SKM-1 treated with dmso at 0.1 percent for 144 hours (cell line): ENCODE data around the gene TGM3.

Source experiments
- DNase-seq: peaks from one replicate; lab custom pipeline; 2025; ENCODE audit not compliant: unreplicated experiment; lab: John Stamatoyannopoulos, UW

Gene TGM3

DNA sequence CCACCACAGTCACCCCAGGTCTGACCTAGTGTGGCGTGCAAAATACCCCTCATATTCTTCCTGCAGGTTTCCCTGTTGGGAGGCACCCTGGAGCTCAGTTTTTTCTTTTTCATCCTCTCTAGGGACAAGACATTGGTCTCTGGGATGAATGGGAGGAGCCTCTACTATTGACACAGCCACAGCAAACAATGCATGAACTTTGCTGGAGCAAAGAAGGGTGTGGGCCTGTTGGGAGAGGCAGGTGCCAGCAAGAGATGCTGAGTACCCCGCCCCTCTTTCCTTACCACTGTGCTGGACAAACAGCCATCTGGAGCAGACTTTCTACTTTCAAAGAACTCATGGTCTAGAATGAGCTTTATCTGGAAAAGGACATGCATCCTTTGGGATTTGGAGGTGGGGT lies 10.1 kb downstream of the TGM3 start:
- no peak for DNase-seq

DNA sequence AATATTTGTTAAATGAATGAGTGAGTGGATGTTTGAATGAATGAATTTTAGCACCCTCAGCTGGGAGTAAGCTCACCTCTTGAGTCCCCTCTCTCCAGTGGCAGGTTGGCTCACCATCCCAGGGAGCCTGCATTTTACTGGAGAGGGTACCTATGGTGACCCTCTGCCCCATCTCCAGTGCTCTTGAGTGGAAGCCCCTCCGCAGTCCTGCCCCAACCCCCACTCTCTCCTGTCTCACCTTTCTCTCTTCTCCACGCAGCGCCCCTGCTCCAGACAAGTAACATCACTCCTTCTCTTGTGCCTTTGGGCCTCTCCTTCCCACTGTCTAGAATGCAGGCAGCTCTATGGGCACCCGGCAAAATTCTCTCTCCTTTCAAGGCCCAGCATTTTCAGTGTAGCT lies 11.3 kb downstream of the TGM3 start:
- DNase-seq = no peak

DNA sequence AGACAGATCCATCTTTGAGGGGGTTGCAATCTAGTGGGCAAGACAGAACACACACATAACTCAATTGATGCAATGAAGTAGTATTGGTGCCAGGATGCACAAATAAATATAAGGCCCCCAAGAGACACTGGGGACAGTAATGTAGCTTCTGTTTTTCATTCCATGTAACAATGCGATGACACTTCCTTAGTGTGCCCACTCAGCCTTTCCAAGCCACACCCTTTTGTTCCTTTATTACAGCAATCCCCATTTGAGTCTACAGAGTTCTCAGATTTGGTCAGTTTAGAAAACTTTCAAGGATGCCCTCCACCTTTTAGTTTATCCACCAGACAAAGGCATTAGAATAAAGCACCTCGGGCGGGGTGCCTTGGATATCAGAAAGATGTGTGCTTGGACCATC lies 15.5 kb downstream of the TGM3 start:
- no peak for DNase-seq

DNA sequence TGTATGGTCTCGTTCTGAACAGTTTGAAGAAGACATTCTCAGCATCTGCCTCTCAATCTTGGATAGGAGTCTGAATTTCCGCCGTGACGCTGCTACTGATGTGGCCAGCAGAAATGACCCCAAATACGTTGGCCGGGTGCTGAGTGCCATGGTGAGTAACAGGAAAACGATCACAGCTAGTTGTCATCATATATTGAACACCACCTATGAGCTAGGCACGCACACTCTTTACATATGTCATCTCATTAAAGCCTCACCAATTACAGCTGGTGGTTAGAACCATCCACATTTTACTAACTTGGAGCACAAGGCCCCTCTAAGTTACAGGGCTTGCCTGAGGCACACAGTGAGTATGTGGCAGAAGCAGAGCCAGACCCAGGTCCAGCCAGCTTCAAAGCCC lies 17.1 kb downstream of the TGM3 start:
- DNase-seq = no peak

DNA sequence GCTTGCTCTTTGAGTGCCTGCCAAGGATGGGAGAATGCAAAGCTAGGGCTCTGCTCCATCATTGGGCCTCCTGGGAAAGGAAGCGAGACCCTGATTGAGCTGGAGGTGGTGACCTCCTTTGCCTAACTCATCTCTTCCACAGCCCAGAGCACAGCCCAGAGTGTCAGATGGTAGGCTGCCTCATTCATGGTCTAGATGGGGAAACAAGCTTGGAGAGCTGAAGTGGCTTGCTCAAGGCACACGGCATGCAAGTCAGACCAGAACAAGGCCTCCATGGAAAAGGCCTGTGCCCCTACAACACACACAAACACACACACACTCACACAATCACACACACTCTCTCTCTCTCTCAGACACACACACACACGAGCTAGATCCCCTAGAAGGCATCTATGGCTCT lies 17.5 kb downstream of the TGM3 start:
- DNase-seq = no peak

DNA sequence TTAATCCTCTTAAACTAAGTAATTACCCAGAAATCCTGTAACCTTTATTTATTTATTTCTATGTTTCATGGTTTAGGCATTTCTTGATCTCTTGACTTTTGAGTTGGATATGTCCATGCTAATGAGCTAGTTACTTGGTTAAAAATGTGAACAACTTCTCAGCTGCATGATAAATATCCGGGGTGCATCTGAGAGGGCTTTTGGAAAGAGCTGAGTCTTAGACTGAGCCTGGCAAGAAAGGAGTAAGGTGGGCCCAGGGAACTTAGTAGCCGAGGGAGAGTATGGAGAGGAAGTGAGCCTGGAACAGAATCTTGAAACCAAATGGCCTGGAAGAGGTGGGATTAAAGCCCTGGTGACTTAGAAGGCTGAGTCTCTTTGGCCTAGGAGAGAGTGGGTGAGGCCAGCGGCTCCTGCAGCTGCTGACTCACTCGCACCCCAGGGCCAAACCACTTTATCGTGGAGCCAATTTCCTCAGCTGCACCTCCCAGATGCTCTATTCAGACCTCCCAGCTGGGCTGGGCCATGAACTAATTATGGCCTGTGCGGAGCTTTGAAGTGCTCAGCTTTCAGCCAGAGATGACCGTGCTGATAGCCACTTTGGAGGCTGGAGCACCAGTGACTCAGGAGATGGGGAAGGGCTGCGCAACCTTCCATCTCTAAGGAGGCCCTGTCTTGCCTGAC lies 19.1 kb downstream of the TGM3 start:
- peak; percentile 25 for DNase-seq

DNA sequence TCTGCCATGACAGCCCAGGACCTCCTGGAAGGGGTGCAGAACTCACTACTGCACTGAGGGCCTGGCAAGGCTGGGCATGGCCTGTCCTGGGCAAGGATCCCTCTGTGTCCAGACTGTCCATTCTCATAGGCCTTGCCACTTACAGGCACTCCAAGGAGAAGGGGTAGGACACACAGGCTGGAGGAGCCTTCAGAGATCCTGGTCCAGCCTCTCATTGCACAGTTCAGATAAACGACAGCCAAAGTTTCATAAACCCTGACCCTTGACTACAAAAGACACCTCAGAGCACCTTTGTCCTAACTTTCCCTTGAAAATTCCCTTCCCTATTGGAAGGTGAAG lies 19.6 kb downstream of the TGM3 start:
- no peak for DNase-seq

DNA sequence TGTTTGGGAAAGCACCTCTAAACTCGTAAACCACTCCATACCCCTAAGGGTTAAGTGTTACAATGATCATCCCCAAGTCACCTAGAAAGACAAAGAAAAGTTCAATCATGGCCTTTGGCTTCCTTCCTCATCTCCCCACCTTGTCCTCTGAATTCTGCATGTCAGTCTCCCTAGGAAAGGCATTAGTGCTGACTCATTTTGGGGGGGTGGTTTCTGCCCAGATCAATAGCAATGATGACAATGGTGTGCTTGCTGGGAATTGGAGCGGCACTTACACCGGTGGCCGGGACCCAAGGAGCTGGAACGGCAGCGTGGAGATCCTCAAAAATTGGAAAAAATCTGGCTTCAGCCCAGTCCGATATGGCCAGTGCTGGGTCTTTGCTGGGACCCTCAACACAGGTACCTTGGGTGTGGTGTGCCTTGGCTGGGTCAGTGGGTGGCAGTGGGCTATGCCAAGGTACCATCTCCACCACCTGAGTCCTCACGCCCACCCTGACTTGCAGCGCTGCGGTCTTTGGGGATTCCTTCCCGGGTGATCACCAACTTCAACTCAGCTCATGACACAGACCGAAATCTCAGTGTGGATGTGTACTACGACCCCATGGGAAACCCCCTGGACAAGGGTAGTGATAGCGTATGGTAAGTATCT lies 21.2 kb downstream of the TGM3 start:
- no peak for DNase-seq

DNA sequence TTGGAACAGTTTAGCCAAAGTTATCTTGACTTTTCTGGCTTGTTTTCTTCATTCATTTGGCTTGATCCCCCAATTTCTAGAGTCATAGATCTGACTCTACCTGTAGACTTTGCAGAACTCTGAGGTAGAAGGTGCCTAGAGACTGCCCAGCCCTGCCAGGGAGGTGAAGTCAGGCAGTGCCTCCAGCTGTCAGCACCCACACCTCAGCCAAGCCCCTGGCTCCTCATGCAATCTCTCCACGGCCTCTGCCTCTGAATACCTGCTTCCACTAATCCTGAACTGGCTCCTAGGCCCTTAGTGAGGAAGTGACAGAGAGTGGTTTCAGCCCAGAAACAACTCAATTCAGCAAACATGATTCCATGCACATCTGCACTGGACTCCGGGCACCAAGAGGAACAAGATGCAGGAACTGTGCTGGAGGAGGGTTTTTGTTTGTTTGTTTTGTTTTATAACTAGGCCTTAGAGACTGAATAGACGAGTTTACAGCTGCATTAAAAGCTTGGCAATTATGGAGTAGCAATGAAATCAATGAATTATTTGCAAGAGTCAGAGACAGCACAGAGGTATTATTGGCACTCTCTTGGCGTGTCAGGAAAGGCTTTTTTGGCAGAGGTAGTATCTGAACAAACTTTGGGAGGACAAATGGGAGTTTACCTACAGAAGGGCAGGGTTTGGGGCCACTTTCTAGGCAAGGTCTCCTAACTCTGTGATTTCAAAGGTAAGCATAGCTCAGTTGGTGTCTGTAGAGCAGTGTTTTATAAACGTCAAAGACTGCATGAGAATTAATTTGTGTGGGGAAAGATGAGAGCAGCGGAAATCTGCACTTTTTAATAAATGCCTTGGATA lies 25.2 kb downstream of the TGM3 start:
- no peak for DNase-seq

DNA sequence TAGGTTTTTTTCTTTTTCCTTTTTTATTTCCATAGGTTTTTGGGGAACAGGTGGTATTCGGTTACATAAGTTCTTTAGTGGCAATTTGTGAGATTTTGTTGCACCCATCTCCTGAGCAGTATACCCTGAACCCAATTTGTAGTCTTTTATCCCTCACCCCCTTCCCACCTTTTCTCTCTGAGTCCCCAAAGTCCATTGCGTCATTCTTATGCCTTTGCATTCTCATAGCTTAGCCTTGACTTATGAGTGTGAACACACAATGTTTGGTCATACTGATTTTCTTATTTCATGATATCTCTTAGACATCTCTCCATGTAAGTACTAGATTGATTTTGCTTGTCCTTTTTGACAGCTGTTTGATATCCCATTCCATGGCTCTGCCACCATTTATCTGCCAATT lies 27.2 kb downstream of the TGM3 start:
- no peak for DNase-seq

DNA sequence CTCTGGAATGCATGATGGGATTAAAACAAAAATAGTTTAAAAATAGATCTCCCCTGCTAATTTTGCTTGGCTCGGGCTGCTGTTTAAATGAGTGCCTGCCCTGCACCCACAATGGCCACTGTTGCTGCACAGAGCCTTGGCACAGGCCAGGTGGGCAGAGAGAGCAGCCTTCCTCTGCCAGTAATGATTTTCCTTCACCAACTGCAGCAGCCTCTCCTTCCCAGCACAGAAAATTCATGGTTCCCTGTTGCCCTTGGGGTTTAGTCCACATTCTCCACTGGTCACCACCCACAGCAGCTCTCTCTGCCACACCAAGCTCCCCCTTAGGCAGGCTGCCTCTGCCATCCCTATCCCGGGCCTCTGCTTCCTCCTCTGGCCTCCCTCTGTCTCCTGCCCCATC lies 30.2 kb downstream of the TGM3 start:
- DNase-seq = no peak

DNA sequence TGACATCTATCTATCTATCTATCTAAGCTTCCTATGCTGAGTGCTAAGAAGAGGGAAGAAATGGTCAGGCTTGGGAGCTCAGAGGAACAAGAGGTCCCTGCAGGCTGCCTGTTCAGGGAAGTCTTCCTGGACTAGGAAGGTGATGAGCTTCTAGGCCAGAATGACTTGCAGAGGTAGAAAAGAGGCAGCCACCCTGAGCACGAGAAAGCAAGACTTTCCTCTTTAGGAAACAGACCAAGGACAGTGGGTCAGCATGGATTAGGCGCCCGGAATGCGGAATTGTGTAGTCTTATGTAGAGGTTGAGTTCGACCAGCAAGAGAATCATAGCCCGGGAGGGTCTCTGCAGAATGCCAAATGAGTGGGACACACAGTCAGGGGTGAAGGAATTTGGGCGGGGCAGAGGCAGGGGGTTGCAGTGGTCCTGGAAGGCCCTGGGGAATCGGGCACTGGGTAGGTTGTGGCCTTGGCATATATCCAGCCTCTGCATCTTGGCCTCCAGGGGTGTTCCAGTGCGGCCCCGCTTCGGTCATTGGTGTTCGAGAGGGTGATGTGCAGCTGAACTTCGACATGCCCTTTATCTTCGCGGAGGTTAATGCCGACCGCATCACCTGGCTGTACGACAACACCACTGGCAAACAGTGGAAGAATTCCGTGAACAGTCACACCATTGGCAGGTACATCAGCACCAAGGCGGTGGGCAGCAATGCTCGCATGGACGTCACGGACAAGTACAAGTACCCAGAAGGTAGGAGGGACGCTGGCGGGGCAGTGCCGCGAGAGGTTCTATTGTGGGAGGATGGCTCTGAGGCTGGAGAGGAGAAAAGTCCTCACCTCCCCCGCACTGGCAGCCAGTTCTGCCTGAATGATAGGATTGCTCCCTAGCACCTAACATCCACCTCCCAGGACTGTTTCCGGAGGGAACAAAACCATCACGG lies 32.1 kb downstream of the TGM3 start:
- DNase-seq = no peak

DNA sequence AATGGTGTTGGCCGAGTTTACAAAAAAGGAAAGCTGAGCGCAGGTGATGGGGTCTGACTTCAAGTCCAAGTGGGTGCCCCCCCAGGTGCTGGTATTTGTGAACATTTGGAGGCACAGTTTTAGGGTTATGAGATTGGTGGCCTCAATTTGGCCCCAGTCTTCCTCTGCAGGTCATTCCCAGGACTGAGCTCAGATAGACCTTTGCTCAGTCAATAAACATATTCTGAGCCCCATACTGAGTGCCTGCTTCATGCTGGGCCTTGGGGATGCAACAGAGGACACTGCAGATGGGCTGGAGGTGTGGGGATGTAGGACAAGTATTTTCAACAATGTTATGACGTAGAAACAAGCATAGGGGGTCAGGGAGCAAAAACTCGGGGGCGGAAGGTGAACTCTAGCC lies 33.5 kb downstream of the TGM3 start:
- no peak for DNase-seq

DNA sequence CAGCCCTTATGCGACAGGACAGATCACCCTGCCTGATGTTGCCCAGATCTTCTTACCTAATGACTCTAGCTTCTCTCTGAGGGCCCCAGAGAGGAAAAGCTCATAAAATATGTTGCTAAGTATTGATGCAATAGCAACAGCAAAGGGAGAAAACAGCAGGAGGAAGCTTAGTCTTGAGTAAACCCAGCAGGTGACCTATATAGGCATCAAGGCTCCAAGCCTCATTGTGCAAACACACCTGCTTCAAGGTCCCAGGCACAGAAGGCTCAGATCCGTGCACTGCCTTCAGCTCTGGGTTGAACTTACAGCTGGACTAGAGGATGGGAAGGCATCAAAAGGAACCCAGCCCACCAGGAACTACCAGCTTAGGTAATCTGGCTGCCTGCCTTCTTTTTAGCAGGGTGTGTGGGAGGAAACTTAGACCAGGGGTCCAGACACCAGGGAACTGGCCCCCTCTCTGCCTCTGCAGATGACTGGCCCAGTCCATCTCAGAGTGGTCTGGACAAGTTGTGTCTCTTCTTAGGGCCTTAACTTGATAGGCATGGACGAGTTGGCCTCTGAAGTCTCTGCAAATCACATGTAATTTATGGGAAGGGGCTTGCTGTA lies 34.4 kb downstream of the TGM3 start:
- peak; percentile 38 for DNase-seq

DNA sequence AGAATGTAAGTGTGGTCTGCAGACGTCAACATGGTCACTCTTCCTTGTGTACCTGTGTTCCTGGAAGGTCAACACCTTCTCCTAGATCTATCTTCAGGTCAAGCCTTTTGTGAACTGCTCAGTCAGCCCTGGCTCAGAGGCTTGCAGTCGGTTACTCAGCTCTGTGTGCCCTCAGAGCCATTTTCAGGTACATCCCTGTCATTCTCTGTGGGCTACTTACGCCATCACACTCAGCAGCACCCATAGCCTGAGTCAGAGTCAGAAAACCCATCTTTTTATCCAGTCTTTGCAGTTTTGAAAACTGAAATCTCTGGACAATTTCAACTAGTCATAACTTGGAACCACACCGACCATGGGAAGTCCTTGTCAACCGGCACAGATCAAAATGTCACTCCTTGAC lies 35.3 kb downstream of the TGM3 start:
- no peak for DNase-seq

DNA sequence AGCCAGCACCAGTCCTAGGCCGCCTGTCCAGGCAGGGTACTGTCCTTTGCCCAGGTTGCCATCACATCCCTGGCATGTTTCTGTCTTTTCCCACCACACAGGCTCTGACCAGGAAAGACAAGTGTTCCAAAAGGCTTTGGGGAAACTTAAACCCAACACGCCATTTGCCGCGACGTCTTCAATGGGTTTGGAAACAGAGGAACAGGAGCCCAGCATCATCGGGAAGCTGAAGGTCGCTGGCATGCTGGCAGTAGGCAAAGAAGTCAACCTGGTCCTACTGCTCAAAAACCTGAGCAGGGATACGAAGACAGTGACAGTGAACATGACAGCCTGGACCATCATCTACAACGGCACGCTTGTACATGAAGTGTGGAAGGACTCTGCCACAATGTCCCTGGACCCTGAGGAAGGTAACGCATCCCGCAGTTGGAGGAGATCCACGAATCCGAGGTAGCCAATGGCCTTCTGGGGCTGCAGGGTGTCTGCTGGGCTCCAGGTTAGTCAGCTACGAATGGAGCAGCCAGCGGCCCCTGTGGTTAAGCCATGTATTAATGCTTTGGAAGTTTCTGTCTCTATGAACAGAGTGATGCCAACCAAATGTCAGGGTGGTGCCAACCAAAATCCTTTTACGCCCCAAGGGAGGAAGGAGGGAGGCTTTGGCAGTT lies 36.2 kb downstream of the TGM3 start:
- DNase-seq = no peak

DNA sequence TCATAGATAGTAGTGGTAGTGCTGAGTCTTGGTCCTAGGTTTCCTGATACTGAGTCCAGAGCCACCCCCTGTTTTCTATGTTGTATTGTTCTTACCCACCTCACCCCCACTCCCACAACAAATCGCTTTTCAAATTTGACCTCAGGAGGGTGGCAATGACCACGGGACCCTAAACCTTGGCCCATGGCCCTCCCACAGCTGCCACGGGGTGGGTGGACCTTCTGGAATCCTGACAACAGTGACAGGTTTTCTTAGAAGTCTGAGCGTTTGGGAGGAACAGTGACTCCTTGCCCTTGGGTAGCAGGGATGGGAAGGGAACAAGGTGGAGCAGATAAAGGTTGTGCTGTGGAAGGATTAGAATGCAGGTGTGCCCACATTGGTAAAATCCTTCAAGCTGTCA lies 36.9 kb downstream of the TGM3 start:
- DNase-seq = no peak

DNA sequence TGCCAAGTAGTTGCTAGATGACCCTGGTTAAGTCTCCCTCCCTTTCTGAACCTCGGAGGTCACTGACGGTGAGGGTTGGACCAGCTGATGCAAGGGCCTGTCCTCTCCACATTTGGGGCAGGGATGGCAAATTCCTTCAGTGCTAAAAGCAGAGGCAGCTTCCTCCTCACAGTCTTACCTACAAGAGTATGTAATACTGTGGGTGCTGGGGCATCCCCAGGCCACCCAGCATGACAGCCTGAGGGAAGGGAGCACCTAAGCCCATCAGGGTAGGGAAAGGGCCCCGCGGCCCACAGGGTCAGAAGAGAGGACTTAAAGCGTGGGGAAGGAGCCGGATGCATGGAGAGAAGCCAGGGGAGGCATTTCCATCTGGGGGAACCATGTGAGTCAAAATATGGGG lies 38.0 kb downstream of the TGM3 start:
- DNase-seq = no peak

DNA sequence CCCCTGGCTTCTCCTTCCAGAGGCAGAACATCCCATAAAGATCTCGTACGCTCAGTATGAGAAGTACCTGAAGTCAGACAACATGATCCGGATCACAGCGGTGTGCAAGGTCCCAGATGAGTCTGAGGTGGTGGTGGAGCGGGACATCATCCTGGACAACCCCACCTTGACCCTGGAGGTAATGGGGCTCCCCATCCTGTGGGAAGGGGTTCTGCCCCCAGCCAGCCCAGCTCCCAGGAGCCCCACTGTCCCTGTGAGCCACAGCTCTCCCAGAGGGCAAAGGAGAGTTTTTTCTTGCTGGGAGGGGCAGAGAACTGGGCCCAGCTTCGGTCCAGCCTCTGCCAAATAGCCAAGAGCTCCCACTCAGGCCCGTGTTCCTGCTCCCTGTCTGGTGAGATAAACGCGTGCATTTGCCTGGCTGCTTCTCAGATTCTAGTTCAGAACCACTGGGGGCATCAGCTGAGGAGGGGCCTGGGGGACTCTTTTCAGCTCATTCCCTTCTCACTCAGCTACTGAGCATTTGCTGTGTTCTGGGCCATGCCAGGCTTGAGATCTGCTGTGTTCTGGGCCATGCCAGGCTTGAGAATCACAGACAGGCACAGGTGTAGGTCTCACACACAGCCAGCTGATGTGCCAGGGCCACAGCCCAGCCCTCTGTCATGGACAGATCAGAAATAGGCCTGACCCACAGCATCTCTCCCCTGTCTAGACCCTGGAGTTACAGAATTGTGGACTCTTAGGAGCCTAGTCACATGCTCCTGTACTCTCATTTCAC lies 39.5 kb downstream of the TGM3 start:
- no peak for DNase-seq

DNA sequence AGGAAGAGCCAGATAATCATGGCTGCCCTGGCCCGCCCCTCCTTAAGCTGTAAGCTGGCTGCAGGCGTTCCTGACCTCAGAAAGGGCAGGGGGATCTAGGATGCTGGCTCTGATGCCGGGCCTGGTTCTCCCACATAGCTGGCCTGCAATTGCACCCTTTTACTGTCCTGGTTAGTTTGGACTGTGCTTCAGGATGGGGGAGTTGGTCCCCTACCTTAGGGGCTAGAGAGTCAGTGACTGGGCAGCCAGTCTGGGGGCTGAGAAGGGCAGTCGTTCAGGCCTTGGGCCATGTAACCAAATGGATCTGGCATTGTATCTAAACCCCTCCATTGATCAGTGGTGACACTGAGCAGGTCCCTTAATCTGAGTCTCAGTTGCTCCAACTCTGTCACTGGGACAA lies 40.7 kb downstream of the TGM3 start:
- no peak for DNase-seq
